IMR-90 (cell line): ENCODE results near the gene CLSTN1.

ENCODE experiments used
- BHLHE40 ChIP-seq: fragments of 150-350 bp; IDR thresholded peaks from 2 replicates; pipeline ENCODE4 v1.6.1; 2016; ENCODE audit warnings: mild to moderate bottlenecking, low read depth, low read length
- CEBPB ChIP-seq: IDR thresholded peaks from 2 replicates; pipeline ENCODE4 v1.6.1; 2012; ENCODE audit warnings: low read depth, low read length, improper control_type of control experiment
- FOS ChIP-seq: fragments of 150-350 bp; IDR thresholded peaks from 2 replicates; pipeline ENCODE4 v1.6.1; 2016; ENCODE audit warnings: low read depth, low read length
- MAZ ChIP-seq: IDR thresholded peaks from 2 replicates; pipeline ENCODE4 v1.6.1; 2012; ENCODE audit warnings: low read depth, mild to moderate bottlenecking, low read length, improper control_type of control experiment, moderate library complexity, borderline replicate concordance
- POLR2A ChIP-seq: IDR thresholded peaks from 2 replicates; pipeline ENCODE4 v1.6.1; 2012; ENCODE audit warnings: mild to moderate bottlenecking, low read depth, low read length
- RAD21 ChIP-seq: IDR thresholded peaks from 2 replicates; pipeline ENCODE4 v1.6.1; 2012; ENCODE audit warnings: low read length, improper control_type of control experiment
- RFX5 ChIP-seq: IDR thresholded peaks from 2 replicates; pipeline ENCODE4 v1.8.0; 2012; ENCODE audit warnings: low read depth, mild to moderate bottlenecking, low read length, moderate library complexity
- TF ChIP-seq, protein P1 (sequence below): conservative IDR thresholded peaks from 2 replicates; pipeline ENCODE4 v1.5.1; 2012; ENCODE audit warnings: mild to moderate bottlenecking, low read depth, low read length, improper control_type of control experiment
- TF ChIP-seq, protein P2 (sequence below): fragments of 150-350 bp; IDR thresholded peaks from 2 replicates; pipeline ENCODE4 v1.6.1; 2017; ENCODE audit warnings: mild to moderate bottlenecking, antibody characterized with exemption, low read length, low read depth

DNA sequence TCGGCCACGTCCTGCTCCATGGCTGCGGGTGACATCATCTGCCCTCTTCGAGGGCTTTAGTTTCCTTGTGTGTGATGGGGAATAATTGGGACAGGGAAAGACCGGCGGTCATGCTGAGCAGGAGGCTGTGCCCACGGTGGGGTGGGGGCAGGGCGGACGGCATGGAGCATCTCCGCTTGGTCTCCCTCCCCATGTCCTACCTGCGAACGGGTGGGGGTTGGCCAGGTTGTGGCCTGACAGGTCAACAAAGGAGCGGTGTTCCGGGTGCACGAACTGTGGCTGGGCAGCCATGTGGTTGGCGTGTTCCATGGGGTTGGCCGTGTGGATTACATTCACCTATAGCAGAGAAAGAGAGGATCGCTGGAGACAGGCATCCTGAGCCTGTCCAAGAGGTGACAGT lies 92.2 kb downstream of the CLSTN1 start:
- TF ChIP-seq, protein P1, sequence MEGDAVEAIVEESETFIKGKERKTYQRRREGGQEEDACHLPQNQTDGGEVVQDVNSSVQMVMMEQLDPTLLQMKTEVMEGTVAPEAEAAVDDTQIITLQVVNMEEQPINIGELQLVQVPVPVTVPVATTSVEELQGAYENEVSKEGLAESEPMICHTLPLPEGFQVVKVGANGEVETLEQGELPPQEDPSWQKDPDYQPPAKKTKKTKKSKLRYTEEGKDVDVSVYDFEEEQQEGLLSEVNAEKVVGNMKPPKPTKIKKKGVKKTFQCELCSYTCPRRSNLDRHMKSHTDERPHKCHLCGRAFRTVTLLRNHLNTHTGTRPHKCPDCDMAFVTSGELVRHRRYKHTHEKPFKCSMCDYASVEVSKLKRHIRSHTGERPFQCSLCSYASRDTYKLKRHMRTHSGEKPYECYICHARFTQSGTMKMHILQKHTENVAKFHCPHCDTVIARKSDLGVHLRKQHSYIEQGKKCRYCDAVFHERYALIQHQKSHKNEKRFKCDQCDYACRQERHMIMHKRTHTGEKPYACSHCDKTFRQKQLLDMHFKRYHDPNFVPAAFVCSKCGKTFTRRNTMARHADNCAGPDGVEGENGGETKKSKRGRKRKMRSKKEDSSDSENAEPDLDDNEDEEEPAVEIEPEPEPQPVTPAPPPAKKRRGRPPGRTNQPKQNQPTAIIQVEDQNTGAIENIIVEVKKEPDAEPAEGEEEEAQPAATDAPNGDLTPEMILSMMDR: no peak
- TF ChIP-seq CEBPB (no peak), POLR2A (no peak), BHLHE40 (no peak), MAZ (no peak), RAD21 (no peak), RFX5 (no peak), FOS (no peak)
- TF ChIP-seq, protein P2, sequence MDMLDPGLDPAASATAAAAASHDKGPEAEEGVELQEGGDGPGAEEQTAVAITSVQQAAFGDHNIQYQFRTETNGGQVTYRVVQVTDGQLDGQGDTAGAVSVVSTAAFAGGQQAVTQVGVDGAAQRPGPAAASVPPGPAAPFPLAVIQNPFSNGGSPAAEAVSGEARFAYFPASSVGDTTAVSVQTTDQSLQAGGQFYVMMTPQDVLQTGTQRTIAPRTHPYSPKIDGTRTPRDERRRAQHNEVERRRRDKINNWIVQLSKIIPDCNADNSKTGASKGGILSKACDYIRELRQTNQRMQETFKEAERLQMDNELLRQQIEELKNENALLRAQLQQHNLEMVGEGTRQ: no peak
